Measurements from ENCODE around the gene GNG10. TPM values are rescaled to one million over a fixed set of nuclear protein-coding genes. Genes with fewer than 3 reads are reported as not detected.

Gene GNG10
- total and polyA plus RNA-seq, 9 of the 15 experiments (the other 6 are each of a cell fraction or from before 2014, with no cell fraction given) = 13.1 to 37.8 (median 28.4) TPM

- Histone ChIP-seq H2AFZ (ENCODE audit: low read depth, low read length) (peak overlapping the region; percentile 100), H3K36me3 (ENCODE audit: control insufficient read depth, insufficient read depth, low read length) (peaks cover 30% of the 10 kb centered on the region; the same call in 2 of the 3 replicates), H3K9me1 (ENCODE audit: control insufficient read depth, insufficient read depth, low read length) (peaks cover 13% of the 10 kb centered on the region), H3K79me2 (ENCODE audit: control insufficient read depth, insufficient read depth, low read length) (peaks cover 65% of the 10 kb centered on the region), H3K9ac (ENCODE audit: insufficient read depth in 1 of 2, low read depth in 2 of 2, low read length in 2 of 2) (peak overlapping the region; percentile 93), H3K27ac (ENCODE audit: extremely low read depth, low read depth, low read length) (peak overlapping the region; percentile 81), H3K4me3 (peak overlapping the region; percentile 97), H3K27me3 (ENCODE audit: control insufficient read depth in 2 of 2, insufficient read depth in 2 of 2, low read length in 2 of 2) (no peaks in the 10 kb centered on the region), H3K4me2 (ENCODE audit: insufficient read depth, low read length) (peak overlapping the region; percentile 95), H3K4me1 (replicated peaks in 1 of 2; ENCODE audit: control insufficient read depth in 2 of 2, insufficient read depth in 2 of 2, low read length in 2 of 2) (peaks cover 6 to 26% of the 10 kb centered on the region in 2 experiments), H3K9me3 (replicated peaks; ENCODE audit: control insufficient read depth, insufficient read depth, low read depth, low read length) (no peaks in the 10 kb centered on the region), H4K20me1 (replicated peaks; ENCODE audit: control insufficient read depth, insufficient read depth, low read length) (peaks cover 11% of the 10 kb centered on the region)
- no peak for ATAC-seq
- peak; percentile 67 for TF ChIP-seq CEBPB (tag; IDR thresholded peaks at IDR 0.05)
- peak; percentile 30; the same call in 1 of the 2 replicates for TF ChIP-seq ESRRA (IDR thresholded peaks at IDR 0.05; ENCODE audit: borderline replicate concordance, low read depth)
- no peak for TF ChIP-seq RBM25 (IDR thresholded peaks at IDR 0.05; ENCODE audit: low read depth, low read length, severe bottlenecking)
- intact Hi-C loops (cut with micrococcal nuclease) = loop anchor here (5.0 to 10.0 kb wide), 2 partner anchors 40 to 147 kb away; partner anchors contain the start of gene ECPAS
- WGBS (ENCODE audit: insufficient coverage, low coverage, missing lambda C conversion rate) = 2% methylated on average over 5 of the region's 5 CpGs
- ChIA-PET POLR2A (interaction anchor here (0.5 to 0.9 kb wide), 3 partner anchors 12 to 407 kb away, joined by 3 read pairs; no protein-coding TSS in a partner anchor), CTCF (ENCODE audit: low intra/inter-chr PET ratio) (interaction anchor here (0.7 kb wide), 1 partner anchor 1677 kb away, joined by 3 read pairs; no protein-coding TSS in a partner anchor)
- no peak for DNase-seq (ENCODE audit: extremely low read depth in 1 of 4, low spot score in 3 of 4)
- BruUV-seq (replicated peaks) = TSS peak; percentile 43
- peak; percentile 40 for FAIRE-seq
- in situ Hi-C loops (cut with MboI) = no loop called here
Observed at GRCh38 chr9:111632060-111632459, 29.3 kb upstream of the GNG10 start.

GRCh38 chr9:111632695-111633388, 28.6 kb upstream of the GNG10 start:
- BruUV-seq (replicated peaks) = no TSS peak
- H3K4me1 ChIP-seq (replicated peaks in 1 of 2; ENCODE audit: control insufficient read depth in 2 of 2, insufficient read depth in 2 of 2, low read length in 2 of 2) = peaks cover 6 to 33% of the 10 kb centered on the region in 2 experiments
- peak overlapping the region; percentile 97; the same call in 1 of the 2 replicates for H3K4me3 ChIP-seq
- no peak for DNase-seq (ENCODE audit: extremely low read depth in 1 of 4, low spot score in 3 of 4)
- H3K27me3 ChIP-seq (ENCODE audit: control insufficient read depth in 2 of 2, insufficient read depth in 2 of 2, low read length in 2 of 2) = no peaks in the 10 kb centered on the region
- no peak overlapping the region for H2AFZ ChIP-seq (ENCODE audit: low read depth, low read length)
- ATAC-seq = no peak
- peaks cover 30% of the 10 kb centered on the region; the same call in 2 of the 3 replicates for H3K36me3 ChIP-seq (ENCODE audit: control insufficient read depth, insufficient read depth, low read length)
- H3K4me2 ChIP-seq (ENCODE audit: insufficient read depth, low read length) = peak overlapping the region; percentile 95; the same call in 1 of the 2 replicates
- intact Hi-C loops (cut with micrococcal nuclease) = loop anchor here (5.0 to 10.0 kb wide), 2 partner anchors 41 to 148 kb away; partner anchors contain the start of gene ECPAS
- peaks cover 73% of the 10 kb centered on the region for H3K79me2 ChIP-seq (ENCODE audit: control insufficient read depth, insufficient read depth, low read length)
- no peaks in the 10 kb centered on the region for H3K9me3 ChIP-seq (replicated peaks; ENCODE audit: control insufficient read depth, insufficient read depth, low read depth, low read length)
- no peak for FAIRE-seq
- in situ Hi-C loops (cut with MboI) = no loop called here
- 55% methylated on average over 7 of the region's 7 CpGs for WGBS (ENCODE audit: insufficient coverage, low coverage, missing lambda C conversion rate)
- CTCF ChIA-PET (ENCODE audit: low intra/inter-chr PET ratio) = no interaction called here
- H3K27ac ChIP-seq (ENCODE audit: extremely low read depth, low read depth, low read length) = no peak overlapping the region
- POLR2A ChIA-PET = interaction anchor here (1.0 to 1.1 kb wide), 3 partner anchors 10 to 439 kb away, joined by 3 to 4 read pairs (median 3); no protein-coding TSS in a partner anchor
- H3K9ac ChIP-seq (ENCODE audit: insufficient read depth in 1 of 2, low read depth in 2 of 2, low read length in 2 of 2) = peak overlapping the region in 1 of 2 experiments; percentile 93; a peak in 2 of 4 replicates
- H3K9me1 ChIP-seq (ENCODE audit: control insufficient read depth, insufficient read depth, low read length) = peaks cover 13% of the 10 kb centered on the region
- H4K20me1 ChIP-seq (replicated peaks; ENCODE audit: control insufficient read depth, insufficient read depth, low read length) = peaks cover 12% of the 10 kb centered on the region
- TF ChIP-seq FOXP4 (CRISPR knock-in tag; IDR thresholded peaks at IDR 0.05; ENCODE audit: borderline replicate concordance) (no peak), ZNF699 (CRISPR knock-in tag; IDR thresholded peaks at IDR 0.05; ENCODE audit: insufficient replicate concordance) (no peak), CHCHD3 (CRISPR knock-in tag; IDR thresholded peaks at IDR 0.05) (no peak), CREB5 (CRISPR knock-in tag; IDR thresholded peaks at IDR 0.05) (no peak), RBM34 (IDR thresholded peaks at IDR 0.05; ENCODE audit: borderline replicate concordance, insufficient read depth, low read length) (no peak)

Measured in K562 (cell line).